Measurements from ENCODE around the gene TNIP2. TPM values are rescaled to one million over a fixed set of nuclear protein-coding genes. Genes with fewer than 3 reads are reported as not detected.

Gene TNIP2
- total and polyA plus RNA-seq, 2 of the 13 experiments (the other 11 are each of a cell fraction or from before 2014, with no cell fraction given) = 25.6 to 38.0 TPM

- TF ChIP-seq USF2 (IDR thresholded peaks at IDR 0.05; ENCODE audit: low read depth, low read length) (no peak), USF2 (CRISPR knock-in tag; IDR thresholded peaks at IDR 0.05; ENCODE audit: borderline replicate concordance) (no peak), ZNF431 (CRISPR knock-in tag; IDR thresholded peaks at IDR 0.05; ENCODE audit: borderline replicate concordance, low read depth) (peak; percentile 82; the same call in 1 of the 2 replicates), ETV5 (CRISPR knock-in tag; IDR thresholded peaks at IDR 0.05; ENCODE audit: borderline replicate concordance) (0 out of 2 replicates have a peak, but pooled peaks have one; percentile 33), MYNN (CRISPR knock-in tag; IDR thresholded peaks at IDR 0.05; ENCODE audit: low read depth) (no peak), DMTF1 (CRISPR knock-in tag; IDR thresholded peaks at IDR 0.05) (no peak), FOSL2 (CRISPR knock-in tag; IDR thresholded peaks at IDR 0.05) (0 out of 2 replicates have a peak, but pooled peaks have one; percentile 14), ZFP82 (CRISPR knock-in tag; IDR thresholded peaks at IDR 0.05; ENCODE audit: borderline replicate concordance) (no peak; the same call in 1 of the 2 replicates), RORA (CRISPR knock-in tag; IDR thresholded peaks at IDR 0.05) (no peak), ZNF350 (CRISPR knock-in tag; IDR thresholded peaks at IDR 0.05; ENCODE audit: borderline replicate concordance, low read depth) (no peak), GFI1 (CRISPR knock-in tag; IDR thresholded peaks at IDR 0.05; ENCODE audit: borderline replicate concordance) (no peak), TARDBP (CRISPR knock-in tag; IDR thresholded peaks at IDR 0.05) (peak; percentile 74; the same call in 1 of the 2 replicates), ZNF318 (CRISPR knock-in tag; IDR thresholded peaks at IDR 0.05) (no peak), DNMT1 (CRISPR knock-in tag; IDR thresholded peaks at IDR 0.05) (peak; percentile 27; the same call in 1 of the 2 replicates), HNRNPL (IDR thresholded peaks at IDR 0.05; ENCODE audit: low read depth, low read length) (no peak)
Observed at GRCh38 chr4:2792711-2793585, 36.8 kb upstream of the TNIP2 start, which contains the start of gene SH3BP2 (continued).
